HG03457 (cell line): ENCODE data around the gene RASGRF2.
"Not testable (repeated sequence)": the region's sequence is repeated elsewhere in the genome, so short reads cannot be mapped to it uniquely, and the experiment has no call there.

Experiments
- ATAC-seq: cut with Tn5 transposase; IDR thresholded peaks from one replicate; pipeline ENCODE4 v1.9.1; 2021; ENCODE audit warnings: moderate number of reproducible peaks; ENCODE audit not compliant: unreplicated experiment

Gene RASGRF2

DNA sequence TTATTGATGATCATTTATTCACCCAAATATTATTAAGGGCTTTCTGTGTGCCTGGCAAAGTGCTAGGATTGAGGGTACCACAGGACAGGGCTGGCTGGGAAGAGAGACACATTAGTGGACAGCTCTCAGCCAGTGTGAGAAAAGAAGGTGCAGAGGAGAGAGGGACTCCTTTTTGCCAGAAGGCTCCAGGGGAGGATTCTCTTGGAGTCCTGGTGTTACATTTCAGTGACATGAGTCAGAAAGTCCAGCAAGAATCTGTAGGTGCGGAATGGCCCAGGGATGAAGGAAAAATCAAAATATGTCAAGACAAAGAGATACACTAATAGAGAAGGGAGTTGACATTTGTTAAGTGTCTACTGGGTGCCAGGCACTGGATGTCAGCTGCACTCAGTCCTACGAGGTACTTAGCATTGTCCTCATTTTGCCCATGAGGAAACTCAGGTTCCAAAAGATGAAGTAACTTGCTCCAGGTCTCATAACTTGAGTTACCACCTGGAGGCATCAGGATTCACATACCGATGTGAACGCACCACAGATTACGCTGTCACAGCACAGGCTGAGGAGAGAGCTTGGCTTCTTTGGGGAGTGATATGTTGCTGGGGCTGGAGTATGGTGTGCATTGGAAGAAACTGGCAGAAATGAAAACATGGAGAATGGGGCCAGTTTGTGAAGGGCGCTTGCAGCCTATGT is 60.5 kb downstream of the RASGRF2 start:
- ATAC-seq: no peak

DNA sequence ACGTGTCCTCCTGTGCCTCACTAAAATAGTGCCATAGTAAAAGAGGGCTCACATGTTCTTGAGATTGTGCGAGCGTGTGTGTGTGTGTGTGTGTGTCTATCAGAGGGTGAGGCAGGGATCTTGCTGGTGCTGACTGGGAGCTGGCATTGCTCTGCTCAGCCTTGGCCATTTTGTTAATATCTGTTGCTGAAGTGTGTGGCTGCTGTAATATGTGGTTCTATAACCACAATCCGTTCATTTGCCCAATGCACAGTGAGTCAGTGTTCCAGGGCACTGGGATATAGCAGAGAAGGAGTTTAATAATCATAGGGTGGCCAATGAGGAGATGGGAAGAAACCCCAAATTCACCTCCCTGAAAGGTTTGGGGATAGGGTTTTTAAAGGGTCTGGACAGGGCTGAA is 61.3 kb downstream of the RASGRF2 start:
- no peak for ATAC-seq

DNA sequence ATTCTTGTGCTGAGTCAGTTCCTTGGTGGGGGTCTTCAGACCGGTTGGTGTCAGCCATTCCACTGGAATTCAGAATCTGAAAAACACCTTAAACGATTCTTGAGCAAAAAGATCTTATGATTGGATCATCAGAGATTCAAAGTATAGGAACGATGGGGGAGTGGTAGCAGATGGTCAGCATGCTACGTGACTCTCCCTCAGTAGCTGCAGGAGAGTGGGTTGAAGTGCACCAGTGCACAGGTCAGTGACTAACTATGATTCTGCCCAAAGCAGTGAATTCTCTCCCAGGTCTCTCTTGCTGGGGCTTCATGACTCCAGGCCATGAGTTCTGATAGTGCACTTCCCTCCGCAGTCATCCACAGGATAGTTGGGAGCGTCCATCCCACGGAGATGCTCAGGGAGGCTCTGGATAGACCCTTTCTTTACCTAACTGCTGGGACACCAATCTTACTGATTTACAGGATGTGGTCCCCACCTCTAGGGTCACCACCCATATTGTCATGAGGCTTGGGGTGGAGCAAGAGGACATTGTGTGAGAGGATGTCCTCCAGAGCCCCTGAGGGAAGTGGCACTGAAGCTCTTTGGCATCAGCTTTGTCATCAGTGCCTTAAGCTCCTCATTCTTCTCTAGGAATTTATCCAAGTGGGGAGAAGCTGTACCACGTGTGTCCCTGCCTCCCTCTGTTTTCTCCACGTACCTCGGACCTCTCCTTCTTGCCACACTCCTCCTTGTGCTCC is 62.0 kb downstream of the RASGRF2 start:
- ATAC-seq: no peak

DNA sequence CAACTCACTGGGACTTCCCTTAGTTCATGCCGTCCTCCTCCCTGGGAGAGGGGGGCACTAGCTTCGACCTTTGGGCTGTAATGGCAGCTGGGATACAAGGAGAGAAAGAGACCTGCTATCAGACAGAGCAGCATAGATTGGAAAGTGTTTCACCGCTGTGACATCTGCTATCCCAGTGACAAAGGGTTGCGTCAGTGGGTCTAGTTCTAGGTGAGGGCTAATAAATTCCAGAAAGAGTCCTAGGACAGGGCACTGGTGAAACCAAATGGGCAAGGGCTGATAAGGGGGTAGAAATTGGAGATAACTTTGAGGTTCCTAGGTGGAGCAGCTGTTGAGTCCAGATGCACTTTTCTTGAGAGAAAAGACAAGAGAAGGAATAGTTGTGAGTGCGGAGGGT is 62.5 kb downstream of the RASGRF2 start:
- ATAC-seq: no peak

DNA sequence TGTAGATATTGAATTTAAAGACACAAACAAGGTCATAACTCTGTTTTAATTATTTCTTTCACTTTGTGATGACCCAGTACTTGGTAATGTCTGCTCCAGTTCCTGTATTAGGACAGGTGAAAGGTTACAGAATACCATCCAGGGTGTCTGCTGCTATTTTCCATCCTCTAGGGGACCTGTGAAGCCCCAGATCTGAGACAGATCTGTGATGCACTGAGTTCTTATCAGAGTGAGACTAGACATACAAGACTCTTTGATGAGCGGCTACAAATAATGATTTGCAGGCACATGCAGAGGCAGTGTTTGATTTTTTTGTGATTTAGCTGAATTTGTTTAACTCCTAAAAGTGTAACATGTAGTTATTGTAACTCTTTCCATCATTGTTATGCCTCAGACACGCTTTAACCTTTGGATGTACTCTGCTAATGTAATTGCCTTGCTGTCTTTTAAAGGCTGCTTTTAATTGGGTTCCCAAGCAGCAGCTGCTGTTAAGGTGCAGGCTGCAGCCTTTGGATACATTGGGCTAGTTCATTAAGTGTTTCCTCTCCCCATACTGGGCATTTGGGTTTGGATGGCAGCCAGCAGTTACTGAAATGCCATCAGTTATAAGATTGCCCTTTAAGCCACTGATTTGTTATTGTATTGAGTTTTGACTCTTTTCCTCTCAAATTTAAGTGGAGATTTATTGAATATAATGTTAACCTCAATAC is 63.3 kb downstream of the RASGRF2 start:
- ATAC-seq: no peak

DNA sequence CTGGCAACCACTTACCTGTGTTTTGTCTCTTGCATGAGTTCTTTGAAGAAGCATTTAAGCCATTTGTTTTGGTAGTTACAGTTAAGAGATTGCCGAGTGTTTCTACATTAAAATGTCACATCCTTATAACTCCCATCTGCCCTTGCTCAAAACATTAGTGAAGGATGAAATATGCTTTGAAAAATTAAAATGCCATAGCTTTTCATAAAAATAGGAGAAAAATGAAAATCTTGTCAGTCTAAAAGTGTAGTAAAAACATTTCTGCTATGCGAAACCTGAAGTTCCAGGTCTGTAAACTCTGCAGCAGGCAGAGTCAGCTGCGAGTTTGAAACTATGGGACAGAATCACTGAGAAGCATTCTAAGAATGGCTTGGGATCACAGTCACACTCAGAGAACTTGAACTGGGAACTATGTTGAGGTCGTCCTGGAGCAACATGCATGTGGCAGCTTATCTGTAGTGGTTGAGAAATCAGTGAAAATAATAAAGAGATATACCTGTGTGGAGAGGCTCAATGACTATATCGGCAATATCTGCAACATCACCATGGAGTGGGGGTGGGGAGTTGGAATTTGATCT is 67.4 kb downstream of the RASGRF2 start:
- ATAC-seq: no peak

DNA sequence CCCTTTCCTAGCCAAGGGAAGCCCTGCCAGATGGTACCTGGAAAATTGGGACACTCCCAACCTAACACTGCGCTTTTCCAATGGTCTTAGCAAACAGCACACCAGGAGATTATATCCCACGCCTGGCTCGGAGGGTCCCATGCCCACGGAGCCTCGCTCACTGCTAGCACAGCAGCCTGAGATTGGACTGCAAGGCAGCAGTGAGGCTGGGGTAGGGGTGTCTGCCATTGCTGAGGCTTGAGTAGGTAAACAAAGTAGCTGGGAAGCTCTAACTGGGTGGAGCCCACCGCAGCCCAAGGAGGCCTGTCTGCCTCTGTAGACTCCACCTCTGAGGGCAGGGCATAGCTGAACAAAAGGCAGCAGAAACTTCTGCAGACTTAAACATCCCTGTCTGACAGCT is 68.7 kb downstream of the RASGRF2 start:
- ATAC-seq: not testable (repeated sequence)

DNA sequence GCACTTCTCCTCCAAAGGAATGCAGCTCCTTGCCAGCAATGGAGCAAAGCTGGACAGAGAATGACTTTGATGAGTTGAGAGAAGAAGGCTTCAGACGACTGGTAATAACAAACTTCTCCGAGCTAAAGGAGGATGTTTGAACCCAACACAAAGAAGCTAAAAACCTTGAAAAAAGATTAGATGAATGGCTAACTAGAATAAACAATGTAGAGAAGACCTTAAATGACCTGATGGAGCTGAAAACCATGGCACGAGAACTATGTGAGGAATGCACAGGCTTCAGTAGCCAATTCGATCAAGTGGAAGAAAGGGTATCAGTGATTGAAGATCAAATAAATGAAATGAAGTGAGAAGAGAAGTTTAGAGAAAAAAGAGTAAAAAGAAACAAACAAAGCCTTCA is 69.6 kb downstream of the RASGRF2 start:
- not testable (repeated sequence) for ATAC-seq

DNA sequence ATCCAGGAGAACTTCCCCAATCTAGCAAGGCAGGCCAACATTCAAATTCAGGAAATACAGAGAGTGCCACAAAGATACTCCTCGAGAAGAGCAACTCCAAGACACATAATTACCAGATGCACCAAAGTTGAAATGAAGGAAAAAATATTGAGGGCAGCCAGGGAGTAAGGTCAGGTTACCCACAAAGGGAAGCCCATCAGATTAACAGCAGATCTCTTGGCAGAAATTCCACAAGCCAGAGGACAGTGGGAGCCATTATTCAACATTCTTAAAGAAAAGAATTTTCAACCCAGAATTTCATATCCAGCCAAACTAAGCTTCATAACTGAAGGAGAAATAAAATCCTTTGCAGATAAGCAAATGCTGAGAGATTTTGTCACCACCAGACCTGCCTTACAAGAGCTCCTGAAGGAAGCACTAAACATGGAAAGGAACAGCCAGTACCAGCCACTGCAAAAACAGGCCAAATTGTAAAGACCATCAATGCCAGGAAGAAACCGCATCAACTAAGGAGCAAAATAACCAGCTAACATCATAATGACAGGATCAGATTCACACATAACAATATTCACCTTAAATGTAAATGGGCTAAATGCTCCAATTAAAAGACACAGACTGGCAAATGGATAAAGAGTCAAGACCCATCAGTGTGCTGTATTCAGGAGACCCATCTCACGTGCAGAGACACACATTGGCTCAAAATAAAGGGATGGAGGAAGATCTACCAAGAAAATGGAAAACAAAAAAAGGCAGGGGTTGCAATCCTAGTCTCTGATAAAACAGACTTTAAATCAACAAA is 70.3 kb downstream of the RASGRF2 start:
- ATAC-seq: not testable (repeated sequence)

DNA sequence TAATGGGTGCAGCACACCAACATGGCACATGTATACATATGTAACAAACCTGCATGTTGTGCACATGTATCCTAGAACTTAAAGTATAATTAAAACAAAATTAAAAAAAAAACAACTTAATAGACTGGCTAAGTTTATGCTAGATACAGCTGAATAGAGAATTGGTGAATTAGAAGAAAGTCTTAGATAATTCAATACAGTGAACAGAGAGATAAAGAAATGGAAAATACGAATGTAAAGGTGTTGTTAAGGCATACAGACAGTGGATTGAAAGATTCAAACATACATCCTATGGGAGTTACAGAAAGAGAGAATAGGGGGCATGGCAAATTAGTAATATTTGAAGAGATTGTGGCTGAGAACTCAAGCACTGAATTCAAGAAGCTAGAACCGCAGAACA is 75.4 kb downstream of the RASGRF2 start:
- ATAC-seq: no peak

DNA sequence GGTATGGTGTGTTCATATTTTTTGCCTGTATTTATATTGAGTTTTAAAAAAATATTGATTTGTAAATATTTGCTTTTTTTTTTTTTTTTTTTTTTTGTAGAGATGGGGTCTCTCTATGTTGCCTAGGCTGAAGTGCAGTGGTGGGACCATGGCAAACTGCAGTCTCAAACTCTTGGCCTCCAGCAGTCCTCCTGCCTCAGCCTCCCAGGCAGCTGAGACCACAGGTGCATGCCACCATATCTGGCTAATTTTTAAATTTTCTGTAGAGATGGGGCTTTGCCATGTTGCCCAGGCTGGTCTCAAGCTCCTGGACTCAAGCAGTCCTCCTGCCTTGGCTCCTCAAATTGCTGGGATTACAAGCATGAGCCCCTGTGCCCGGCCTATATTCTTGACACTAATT is 78.3 kb downstream of the RASGRF2 start:
- ATAC-seq: no peak

DNA sequence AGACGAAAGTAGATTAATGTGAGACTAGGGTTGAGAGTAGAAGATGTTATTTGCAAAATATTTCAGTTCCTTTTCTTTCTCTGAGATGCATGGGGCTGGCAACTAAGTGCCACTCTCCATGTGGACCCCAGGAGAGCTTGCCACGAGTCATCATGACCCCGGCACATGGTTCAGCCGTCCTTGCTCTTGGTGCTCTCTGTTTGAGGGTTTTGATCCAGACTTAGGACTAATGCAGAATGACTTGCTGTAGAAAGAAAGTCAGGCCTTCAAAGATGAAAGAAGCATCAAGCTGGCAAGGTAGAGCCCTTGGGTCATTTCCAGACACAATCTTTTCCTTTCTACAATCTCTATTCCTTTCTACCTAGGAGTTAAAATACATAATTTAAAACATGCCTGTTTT is 84.7 kb downstream of the RASGRF2 start:
- ATAC-seq: no peak

DNA sequence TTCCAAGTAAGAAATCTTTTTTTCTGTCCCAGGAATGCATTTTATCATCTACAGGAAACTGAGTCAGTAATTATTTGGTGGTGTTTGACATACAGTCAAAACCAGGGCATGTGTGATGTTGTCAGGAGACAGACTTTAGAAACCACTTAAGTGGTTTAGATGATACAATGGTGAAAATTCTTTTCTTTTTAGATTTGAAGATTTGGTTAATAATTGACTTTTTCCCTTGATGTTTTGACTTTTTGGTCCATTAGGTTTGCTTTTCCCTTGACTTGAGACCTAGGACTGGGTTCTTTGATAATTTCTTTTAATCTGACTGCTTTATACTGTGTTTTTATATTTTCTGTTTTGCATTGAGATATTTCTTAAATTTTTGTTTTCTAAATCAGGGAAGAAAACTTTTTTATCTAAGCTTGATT is 85.2 kb downstream of the RASGRF2 start:
- no peak for ATAC-seq

DNA sequence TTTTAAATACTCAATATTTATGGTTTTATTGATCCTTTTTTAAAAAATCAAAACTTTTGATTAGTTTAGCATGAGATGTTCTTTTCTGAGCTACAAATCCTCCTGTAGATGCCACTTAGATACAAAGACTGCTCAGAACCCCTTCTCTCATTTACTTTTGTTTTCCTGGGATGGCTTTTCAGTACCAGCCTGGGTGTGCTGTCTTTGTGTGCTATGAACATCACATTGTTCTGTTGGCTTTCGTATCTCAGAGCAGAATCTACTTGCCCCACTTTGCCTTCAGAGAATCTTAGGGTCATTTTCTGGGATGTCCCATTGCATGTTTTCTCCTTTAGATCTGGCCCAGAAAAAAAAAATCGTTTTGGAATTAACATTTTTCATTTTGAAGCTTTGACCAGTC is 85.9 kb downstream of the RASGRF2 start:
- ATAC-seq: no peak

DNA sequence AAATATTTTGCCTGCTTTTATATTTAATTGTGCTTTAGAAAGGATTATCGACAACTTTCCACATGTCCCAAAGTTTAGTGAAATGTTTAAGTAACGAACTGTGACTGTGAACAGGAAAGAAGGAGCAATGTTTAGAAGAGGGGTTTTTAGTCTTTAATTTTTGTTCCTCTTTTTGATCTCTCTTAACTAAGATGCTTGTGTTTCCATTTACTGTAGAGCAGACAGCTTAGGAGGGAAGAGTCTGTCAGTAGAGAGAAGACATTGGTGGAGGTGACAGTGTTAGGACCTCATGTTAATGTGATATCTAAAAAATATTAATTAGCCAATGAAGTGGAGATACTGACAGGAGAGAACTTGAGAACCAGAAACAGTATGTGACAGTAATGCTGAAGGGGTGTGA is 92.2 kb downstream of the RASGRF2 start:
- no peak for ATAC-seq

DNA sequence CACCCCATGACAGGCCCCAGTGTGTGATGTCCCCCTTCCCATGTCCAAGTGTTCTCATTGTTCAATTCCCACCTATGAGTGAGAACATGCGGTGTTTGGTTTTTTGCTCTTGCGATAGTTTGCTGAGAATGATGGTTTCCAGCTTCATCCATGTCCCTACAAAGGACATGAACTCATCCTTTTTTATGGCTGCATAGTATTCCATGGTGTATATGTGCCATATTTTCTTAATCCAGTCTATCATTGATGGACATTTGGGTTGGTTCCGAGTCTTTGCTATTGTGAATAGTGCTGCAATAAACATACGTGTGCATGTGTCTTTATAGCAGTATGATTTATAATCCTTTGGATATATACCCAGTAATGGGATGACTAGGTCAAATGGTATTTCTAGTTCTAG is 93.1 kb downstream of the RASGRF2 start:
- ATAC-seq: not testable (repeated sequence)

DNA sequence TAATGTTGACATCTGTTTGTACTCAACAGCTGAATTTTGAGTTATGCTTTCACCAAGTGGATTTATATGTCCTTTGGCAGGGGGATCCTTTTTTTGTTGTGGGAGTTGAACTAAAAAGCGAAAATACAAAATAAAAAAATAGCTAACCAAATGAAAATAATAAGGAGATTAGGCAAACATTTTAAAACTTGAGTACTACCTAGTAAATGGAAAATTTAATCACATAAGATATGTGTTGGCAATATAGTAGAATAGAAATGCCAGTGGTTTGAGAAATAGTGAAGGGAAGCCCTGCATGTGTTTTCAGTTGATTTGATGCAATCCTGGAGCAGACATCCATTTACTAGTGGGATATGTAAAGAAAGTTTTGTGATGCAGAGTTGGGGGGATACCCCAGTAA is 98.0 kb downstream of the RASGRF2 start:
- ATAC-seq: no peak

DNA sequence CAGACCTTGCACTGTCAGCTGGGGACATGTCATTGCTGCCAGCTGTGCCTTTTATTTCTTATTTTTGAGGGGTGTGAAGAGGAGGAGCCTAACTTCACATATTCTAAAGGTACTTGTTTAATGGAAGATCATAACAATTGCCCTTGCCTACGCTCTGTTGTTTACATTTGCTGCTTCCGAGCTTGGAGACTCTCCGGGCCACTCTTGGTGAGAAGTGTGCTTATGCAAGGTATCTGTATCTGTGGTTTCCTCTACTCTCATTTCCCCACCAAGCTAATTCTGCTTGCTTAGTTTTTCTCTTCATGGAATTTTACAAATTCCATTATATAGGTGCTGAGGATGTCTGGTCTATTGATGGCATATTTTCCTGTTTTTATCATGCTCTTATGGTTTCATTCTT is 105.3 kb downstream of the RASGRF2 start:
- no peak for ATAC-seq

DNA sequence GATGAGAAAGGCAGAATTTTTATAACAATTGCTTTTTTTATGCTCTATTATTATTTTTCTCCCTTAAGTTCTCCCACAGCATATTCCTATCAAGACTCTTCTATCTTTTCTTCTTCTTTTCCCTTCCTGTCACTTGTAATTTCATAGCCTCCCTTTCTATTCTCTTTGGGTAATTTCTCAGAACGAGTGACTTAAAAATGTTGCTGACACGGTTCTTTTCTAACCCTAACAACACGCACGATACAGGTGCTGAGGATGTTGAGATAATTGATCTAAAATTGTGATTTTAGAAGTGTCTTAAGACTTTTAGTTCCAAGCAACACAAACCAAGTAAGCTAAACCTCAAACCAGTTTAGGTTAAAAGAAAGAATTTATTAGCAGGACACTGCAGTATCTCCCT is 105.9 kb downstream of the RASGRF2 start:
- ATAC-seq: no peak

DNA sequence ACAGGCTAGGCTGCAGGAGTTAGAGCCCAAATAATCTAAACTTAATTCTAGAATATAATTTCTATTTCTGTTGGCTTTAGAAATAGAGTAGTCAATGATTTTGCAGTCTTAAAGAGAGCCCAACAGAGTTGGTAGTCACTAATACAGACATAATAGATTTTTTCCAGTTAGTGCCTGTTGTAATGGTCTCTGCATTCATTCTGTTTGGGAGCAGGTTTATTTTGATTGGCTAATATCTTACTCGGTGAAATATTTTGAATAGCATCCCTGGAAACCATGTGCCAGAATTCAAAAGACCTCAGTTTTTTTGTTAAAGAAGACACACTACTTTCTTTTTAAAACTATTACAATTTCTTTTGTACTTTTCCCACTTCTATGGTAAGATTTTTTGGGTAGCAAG is 107.2 kb downstream of the RASGRF2 start:
- no peak for ATAC-seq

DNA sequence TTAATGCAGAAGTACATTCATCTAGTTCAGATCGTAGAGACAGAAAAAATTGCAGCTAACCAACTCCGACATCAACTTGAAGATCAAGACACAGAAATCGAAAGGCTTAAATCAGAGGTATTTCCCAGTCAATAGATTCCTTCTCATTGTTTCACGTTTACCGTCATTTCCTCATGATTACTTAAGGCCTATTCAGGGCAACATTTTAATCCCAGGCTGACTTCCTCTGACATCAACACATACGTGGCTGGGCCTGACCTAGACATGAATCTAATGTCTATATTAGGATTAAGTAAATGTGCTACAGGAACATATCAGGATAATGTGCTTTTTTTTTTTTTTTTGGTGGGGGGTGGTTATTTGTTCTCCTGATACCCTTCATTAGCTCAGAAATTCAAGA is 107.9 kb downstream of the RASGRF2 start:
- ATAC-seq: no peak
